ENCODE data around the gene CTIF. TPM values are rescaled to one million over a fixed set of nuclear protein-coding genes. Genes with fewer than 3 reads are reported as not detected.

Gene CTIF
- total RNA-seq, 4 donors from 2014 or later = 72.2 to 137 (median 86.5) TPM

DNA sequence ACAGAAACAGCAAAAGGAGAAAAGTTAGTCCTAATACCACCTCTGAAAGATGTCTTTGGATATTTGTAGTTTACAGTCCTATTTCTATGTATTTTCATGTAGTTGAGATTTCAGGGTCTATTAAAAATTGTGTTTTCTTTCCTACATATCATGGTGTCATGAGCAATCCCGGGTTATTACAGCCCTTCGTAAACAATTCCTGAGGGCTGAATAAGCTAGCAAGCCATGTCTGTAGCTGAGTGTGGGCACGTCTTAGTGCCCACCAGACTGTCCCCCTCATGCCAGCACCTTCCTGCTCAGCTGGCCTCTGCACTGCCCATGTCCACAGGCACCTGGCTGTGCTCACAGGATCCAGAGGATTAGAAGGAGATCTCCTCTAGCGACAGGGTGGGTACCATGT, 60.6 kb downstream of the CTIF start:
- WGBS, 2 donors = 88 to 94% methylated on average over 3 to 4 of the region's 4 CpGs
- peaks cover 0 to 7% (median 0%) of the 10 kb centered on the region in 4 donors for H3K4me1 ChIP-seq

DNA sequence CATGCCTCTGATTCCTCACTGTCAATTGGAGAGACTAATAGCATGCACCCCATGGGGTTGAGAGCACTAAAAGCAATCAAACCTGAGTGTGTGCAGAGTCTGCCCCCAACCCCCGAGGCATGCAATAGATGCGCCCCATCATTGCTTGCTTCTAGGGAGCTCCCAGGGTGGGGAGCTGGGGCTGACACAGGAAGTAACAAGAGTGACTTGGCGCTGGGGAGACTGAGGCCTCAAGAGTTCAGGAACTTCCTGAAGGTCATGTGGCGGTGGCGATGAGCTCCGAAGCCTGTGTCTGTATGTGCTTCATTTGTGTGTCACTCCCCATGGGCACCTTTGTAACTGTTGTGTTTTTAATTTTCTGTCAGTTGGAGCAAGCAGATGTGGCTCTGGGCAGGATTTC, 61.2 kb downstream of the CTIF start:
- Histone ChIP-seq H3K27me3 (no peaks in the 10 kb centered on the region), H3K4me3 (no peak overlapping the region), H3K36me3 (peaks cover 0 to 15% (median 0%) of the 10 kb centered on the region in 3 donors), H3K4me1 (peaks cover 0 to 7% (median 0%) of the 10 kb centered on the region in 4 donors), H3K27ac (no peak overlapping the region), H3K9me3 (no peaks in the 10 kb centered on the region)
- WGBS, 2 donors = 92 to 93% methylated on average over 6 of the region's 6 CpGs
- DNase-seq (ENCODE audit: low spot score in 2 of 2) = no peak
- no peak for TF ChIP-seq POLR2A (IDR thresholded peaks at IDR 0.05)
- TF ChIP-seq, protein P1, sequence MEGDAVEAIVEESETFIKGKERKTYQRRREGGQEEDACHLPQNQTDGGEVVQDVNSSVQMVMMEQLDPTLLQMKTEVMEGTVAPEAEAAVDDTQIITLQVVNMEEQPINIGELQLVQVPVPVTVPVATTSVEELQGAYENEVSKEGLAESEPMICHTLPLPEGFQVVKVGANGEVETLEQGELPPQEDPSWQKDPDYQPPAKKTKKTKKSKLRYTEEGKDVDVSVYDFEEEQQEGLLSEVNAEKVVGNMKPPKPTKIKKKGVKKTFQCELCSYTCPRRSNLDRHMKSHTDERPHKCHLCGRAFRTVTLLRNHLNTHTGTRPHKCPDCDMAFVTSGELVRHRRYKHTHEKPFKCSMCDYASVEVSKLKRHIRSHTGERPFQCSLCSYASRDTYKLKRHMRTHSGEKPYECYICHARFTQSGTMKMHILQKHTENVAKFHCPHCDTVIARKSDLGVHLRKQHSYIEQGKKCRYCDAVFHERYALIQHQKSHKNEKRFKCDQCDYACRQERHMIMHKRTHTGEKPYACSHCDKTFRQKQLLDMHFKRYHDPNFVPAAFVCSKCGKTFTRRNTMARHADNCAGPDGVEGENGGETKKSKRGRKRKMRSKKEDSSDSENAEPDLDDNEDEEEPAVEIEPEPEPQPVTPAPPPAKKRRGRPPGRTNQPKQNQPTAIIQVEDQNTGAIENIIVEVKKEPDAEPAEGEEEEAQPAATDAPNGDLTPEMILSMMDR (IDR thresholded peaks at IDR 0.05) = no peak
- no peak for TF ChIP-seq EP300 (IDR thresholded peaks at IDR 0.05)

More for the DNA sequence above, 60.6 kb downstream of the CTIF start:
- Histone ChIP-seq H3K4me3 (no peak overlapping the region), H3K27me3 (no peaks in the 10 kb centered on the region), H3K36me3 (peaks cover 0 to 20% (median 0%) of the 10 kb centered on the region in 3 donors), H3K9me3 (no peaks in the 10 kb centered on the region), H3K27ac (no peak overlapping the region)
- DNase-seq (ENCODE audit: low spot score in 2 of 2) = no peak
- TF ChIP-seq POLR2A (IDR thresholded peaks at IDR 0.05) = no peak
- TF ChIP-seq, protein P1 (IDR thresholded peaks at IDR 0.05) = no peak
- TF ChIP-seq EP300 (IDR thresholded peaks at IDR 0.05) = no peak

DNA sequence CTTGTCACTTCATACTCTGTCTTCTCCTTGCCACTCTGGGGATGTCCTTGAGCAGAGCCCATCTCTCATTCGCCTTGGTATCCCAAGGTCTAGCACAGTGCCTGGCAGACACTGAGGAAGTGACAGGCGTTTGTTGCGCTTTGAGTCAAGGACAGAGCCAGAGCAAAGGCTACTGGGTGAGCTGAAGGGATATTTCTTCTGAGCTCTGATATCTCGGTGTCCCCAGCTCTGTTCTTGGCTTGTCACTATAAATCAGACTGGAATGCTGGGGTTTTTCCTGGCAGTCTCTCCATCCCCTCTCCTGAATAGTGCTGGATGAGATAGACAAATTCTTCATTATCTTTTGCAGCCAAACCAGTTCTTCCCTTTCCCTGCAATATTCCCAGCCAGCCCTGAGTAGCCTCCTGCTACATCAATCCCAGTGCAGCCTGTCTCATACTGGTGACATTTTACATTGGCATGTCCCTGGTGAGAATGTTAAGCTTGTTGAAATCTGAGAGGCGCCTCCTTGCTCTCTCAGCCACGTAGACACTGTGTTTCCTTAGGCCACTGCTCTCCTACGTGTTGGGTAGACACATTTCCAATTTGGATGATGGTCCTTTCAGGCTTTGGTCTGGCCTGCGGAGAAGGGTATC, 61.7 kb downstream of the CTIF start:
- Histone ChIP-seq H3K4me3 (no peak overlapping the region), H3K27me3 (no peaks in the 10 kb centered on the region), H3K36me3 (peaks cover 0 to 10% (median 0%) of the 10 kb centered on the region in 3 donors), H3K4me1 (peaks cover 0 to 7% (median 0%) of the 10 kb centered on the region in 4 donors), H3K9me3 (no peaks in the 10 kb centered on the region), H3K27ac (no peak overlapping the region)
- no peak for DNase-seq (ENCODE audit: low spot score in 2 of 2)
- TF ChIP-seq POLR2A (IDR thresholded peaks at IDR 0.05) (no peak), EP300 (IDR thresholded peaks at IDR 0.05) (no peak)
- TF ChIP-seq, protein P1 (IDR thresholded peaks at IDR 0.05) = no peak
- WGBS, 2 donors = 68 to 71% methylated on average over 8 of the region's 8 CpGs

DNA sequence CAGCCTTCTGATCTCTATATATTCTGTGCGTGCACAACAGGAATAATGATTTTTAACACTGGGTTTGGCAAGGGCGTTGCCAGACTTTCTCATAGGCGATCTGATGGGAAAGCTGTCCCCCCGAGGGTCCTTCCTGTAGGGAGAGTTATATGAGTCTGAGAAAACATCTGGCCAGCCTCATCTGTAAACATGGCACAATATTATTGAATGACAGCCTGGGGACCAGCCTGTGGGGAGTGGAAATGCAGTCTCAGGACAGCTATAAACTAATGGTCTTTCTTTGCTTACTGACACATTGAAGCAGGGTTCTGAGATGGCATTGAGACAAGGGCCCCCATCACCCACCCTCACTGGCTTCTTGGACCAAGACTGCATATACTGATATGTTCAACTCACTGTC, 62.5 kb downstream of the CTIF start:
- TF ChIP-seq POLR2A (IDR thresholded peaks at IDR 0.05) (no peak), EP300 (IDR thresholded peaks at IDR 0.05) (no peak)
- TF ChIP-seq, protein P1 (IDR thresholded peaks at IDR 0.05) = no peak
- no peak overlapping the region for H3K27ac ChIP-seq
- H3K27me3 ChIP-seq = no peaks in the 10 kb centered on the region
- H3K4me3 ChIP-seq = no peak overlapping the region
- H3K4me1 ChIP-seq = peaks cover 0 to 8% (median 0%) of the 10 kb centered on the region in 4 donors
- H3K36me3 ChIP-seq = peaks cover 0 to 2% (median 0%) of the 10 kb centered on the region in 3 donors
- WGBS, 2 donors = 85 to 87% methylated on average over 4 of the region's 4 CpGs
- DNase-seq (ENCODE audit: low spot score in 2 of 2) = no peak
- H3K9me3 ChIP-seq = no peaks in the 10 kb centered on the region

DNA sequence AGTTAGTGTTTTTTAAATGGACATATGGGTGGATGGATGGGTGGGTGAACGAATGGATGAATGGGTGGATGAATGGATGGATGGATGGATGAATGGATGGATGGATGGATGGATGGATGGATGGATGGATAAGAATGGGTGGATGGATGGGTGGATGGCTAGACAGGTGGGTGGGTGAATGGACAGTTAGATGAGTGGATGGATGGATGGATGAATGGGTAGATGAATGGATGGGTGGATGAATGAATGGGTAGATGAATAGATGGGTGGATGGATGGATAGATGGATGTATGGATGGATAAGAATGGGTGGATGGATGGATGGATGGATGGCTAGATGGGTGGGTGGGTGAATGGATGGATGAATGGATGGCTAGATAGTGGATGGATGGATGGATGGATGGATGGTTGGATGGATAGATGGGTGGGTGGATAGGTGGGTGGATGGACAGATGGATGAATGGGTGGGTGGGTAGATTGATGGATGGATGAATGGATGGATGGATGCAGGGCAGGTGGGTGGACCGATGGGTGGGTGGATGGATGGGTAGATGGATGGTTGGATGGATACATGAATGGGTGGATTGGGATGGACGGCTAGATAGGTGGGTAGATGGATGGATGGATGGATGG, 64.0 kb downstream of the CTIF start:
- WGBS, 2 donors = 96% methylated on average over 3 of the region's 3 CpGs
- Histone ChIP-seq H3K4me1 (peaks cover 0 to 24% (median 0%) of the 10 kb centered on the region in 4 donors), H3K4me3 (no peak overlapping the region), H3K36me3 (no peaks in the 10 kb centered on the region), H3K9me3 (no peaks in the 10 kb centered on the region), H3K27ac (no peak overlapping the region), H3K27me3 (no peaks in the 10 kb centered on the region)
- no peak for TF ChIP-seq POLR2A (IDR thresholded peaks at IDR 0.05)
- TF ChIP-seq, protein P1 (IDR thresholded peaks at IDR 0.05) = no peak
- no peak for TF ChIP-seq EP300 (IDR thresholded peaks at IDR 0.05)
- DNase-seq (ENCODE audit: low spot score in 2 of 2) = no peak
